ENCODE data around the gene C2orf81.
"Not testable (repeated sequence)": the region's sequence is repeated elsewhere in the genome, so short reads cannot be mapped to it uniquely, and the experiment has no call there.

DNA sequence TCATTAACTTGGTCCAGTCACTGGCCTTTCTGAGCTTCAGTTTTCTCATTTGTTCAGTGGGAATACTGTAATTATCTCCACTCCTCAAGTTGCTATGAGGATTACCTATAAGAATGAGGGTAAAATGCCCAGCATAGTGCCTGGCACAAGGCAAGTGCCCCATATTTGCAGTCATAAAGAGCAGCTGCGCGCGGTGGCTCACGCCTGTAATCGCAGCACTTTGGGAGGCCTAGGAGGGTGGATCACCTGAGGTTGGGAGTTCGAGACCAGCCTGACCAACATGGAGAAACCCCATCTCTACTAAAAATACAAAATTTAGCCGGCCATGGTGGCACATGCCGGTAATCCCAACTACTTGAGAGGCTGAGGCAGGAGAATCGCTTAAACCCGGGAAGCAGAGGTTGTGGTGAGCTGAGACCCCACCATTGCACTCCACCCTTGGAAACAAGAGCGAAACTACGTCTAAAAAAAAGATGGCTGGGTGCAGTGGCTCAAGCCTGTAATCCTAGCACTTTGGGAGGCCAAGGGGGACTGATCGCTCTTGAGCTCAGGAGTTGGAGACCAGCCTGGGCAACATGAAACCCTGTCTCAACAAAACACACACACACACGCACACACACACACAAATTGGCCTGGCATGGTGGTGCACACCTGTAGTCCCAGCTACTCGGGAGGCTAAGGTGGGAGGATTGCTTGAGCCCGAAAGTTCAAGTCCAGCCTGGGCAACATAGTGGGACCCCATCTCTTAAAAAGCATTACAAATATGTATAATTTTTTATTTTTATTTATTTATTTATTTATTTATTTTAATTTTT, 21.3 kb upstream of the C2orf81 start:
- TF ChIP-seq, protein P1, sequence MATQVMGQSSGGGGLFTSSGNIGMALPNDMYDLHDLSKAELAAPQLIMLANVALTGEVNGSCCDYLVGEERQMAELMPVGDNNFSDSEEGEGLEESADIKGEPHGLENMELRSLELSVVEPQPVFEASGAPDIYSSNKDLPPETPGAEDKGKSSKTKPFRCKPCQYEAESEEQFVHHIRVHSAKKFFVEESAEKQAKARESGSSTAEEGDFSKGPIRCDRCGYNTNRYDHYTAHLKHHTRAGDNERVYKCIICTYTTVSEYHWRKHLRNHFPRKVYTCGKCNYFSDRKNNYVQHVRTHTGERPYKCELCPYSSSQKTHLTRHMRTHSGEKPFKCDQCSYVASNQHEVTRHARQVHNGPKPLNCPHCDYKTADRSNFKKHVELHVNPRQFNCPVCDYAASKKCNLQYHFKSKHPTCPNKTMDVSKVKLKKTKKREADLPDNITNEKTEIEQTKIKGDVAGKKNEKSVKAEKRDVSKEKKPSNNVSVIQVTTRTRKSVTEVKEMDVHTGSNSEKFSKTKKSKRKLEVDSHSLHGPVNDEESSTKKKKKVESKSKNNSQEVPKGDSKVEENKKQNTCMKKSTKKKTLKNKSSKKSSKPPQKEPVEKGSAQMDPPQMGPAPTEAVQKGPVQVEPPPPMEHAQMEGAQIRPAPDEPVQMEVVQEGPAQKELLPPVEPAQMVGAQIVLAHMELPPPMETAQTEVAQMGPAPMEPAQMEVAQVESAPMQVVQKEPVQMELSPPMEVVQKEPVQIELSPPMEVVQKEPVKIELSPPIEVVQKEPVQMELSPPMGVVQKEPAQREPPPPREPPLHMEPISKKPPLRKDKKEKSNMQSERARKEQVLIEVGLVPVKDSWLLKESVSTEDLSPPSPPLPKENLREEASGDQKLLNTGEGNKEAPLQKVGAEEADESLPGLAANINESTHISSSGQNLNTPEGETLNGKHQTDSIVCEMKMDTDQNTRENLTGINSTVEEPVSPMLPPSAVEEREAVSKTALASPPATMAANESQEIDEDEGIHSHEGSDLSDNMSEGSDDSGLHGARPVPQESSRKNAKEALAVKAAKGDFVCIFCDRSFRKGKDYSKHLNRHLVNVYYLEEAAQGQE (IDR thresholded peaks at IDR 0.05; ENCODE audit: low read depth, low read length), result not testable (repeated sequence)
- not testable (repeated sequence) for TF ChIP-seq POLR2A (IDR thresholded peaks at IDR 0.05; ENCODE audit: low read depth, low read length)
- TF ChIP-seq, protein P2, sequence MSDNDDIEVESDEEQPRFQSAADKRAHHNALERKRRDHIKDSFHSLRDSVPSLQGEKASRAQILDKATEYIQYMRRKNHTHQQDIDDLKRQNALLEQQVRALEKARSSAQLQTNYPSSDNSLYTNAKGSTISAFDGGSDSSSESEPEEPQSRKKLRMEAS (IDR thresholded peaks at IDR 0.05; ENCODE audit: low read depth, low read length), result not testable (repeated sequence)
